A549 treated with AZD9567 at 1 μM for 4 hours (cell line): ENCODE data around the gene HOXD3. TPM values are rescaled to one million over a fixed set of nuclear protein-coding genes. Genes with fewer than 3 reads are reported as not detected.

Experiments used
- total RNA-seq: library from RNA; stranded (reverse); fragments of 200-300 nt; extraction: Qiagen RNA extraction; gene quantifications from 5 replicates; pipeline ENCODE4 v1.2.3, GENCODE V29; 2022; ENCODE audit not compliant: insufficient read depth

Gene HOXD3
- 0.10 to 0.17 TPM (median 0.13 TPM) in 3 of 5 replicates, not detected in the others for total RNA-seq

GRCh38 chr2:176156807-176157498 lies at the start of gene HOXD3:
Gene HOXD3 (plus strand): TSS chr2:176157307. CDS start chr2:176169115, 11,808 bp downstream.

GRCh38 chr2:176115883-176116813 lies 41.0 kb upstream of the HOXD3 start, which contains the start of gene HOXD10:
Gene HOXD10 (plus strand): TSS chr2:176116778. CDS start chr2:176116834, 56 bp downstream.

GRCh38 chr2:176122683-176123410 lies 34.3 kb upstream of the HOXD3 start, which contains the start of gene HOXD9:
Gene HOXD9 (plus strand): TSS chr2:176122719. CDS start chr2:176122769, 50 bp downstream.

GRCh38 chr2:176128982-176129796 lies 27.9 kb upstream of the HOXD3 start, which contains the start of gene HOXD8:
Gene HOXD8 (plus strand): TSS chr2:176129705. CDS start chr2:176130367, 662 bp downstream.

GRCh38 chr2:176151442-176152287 lies 5.4 kb upstream of the HOXD3 start, which contains the start of gene HOXD4:
Gene HOXD4 (plus strand): TSS chr2:176151550. CDS start chr2:176151634, 84 bp downstream.

GRCh38 chr2:176187899-176188773 lies 31.0 kb downstream of the HOXD3 start, which contains the start of gene HOXD1:
Gene HOXD1 (plus strand): TSS chr2:176188668. CDS start chr2:176188802, 134 bp downstream.

Other genes starting within 250 kb of the HOXD3 start
- gene LNPK, start 155.0 kb upstream of the HOXD3 start, total RNA-seq = 11.9 to 49.9 TPM (median 16.8 TPM) in 5 replicates
- not detected in 5 replicates for gene EVX2, start 73.3 kb upstream of the HOXD3 start, total RNA-seq
- gene HOXD13, start 64.6 kb upstream of the HOXD3 start, total RNA-seq = 0.13 to 0.28 TPM (median 0.19 TPM) in 4 of 5 replicates, not detected in the other
- gene HOXD12, start 57.5 kb upstream of the HOXD3 start, total RNA-seq = not detected in 5 replicates
- 2.6 to 6.6 TPM (median 6.0 TPM) in 5 replicates for gene HOXD11, start 50.0 kb upstream of the HOXD3 start, total RNA-seq
- gene HOXD10, start 40.5 kb upstream of the HOXD3 start, total RNA-seq = 2.6 to 6.3 TPM (median 5.4 TPM) in 5 replicates
- gene HOXD9, start 34.6 kb upstream of the HOXD3 start, total RNA-seq = 1.1 to 1.8 TPM (median 1.2 TPM) in 5 replicates
- 4.2 to 5.1 TPM (median 4.5 TPM) in 5 replicates for gene HOXD8, start 27.6 kb upstream of the HOXD3 start, total RNA-seq
- 0.28 to 0.52 TPM (median 0.40 TPM) in 4 of 5 replicates, not detected in the other for gene HOXD4, start 5.8 kb upstream of the HOXD3 start, total RNA-seq
- gene HOXD1, start 31.4 kb downstream of the HOXD3 start, total RNA-seq = 0.12 to 0.20 TPM (median 0.16 TPM) in 4 of 5 replicates, not detected in the other
- gene MTX2, start 112.1 kb downstream of the HOXD3 start, total RNA-seq = 41.9 to 56.5 TPM (median 43.7 TPM) in 5 replicates